ENCODE data around the gene GCGR. TPM values are rescaled to one million over a fixed set of nuclear protein-coding genes. Genes with fewer than 3 reads are reported as not detected.

GCGR gene
- total RNA-seq, 2 donors from 2014 or later = not detected

DNA sequence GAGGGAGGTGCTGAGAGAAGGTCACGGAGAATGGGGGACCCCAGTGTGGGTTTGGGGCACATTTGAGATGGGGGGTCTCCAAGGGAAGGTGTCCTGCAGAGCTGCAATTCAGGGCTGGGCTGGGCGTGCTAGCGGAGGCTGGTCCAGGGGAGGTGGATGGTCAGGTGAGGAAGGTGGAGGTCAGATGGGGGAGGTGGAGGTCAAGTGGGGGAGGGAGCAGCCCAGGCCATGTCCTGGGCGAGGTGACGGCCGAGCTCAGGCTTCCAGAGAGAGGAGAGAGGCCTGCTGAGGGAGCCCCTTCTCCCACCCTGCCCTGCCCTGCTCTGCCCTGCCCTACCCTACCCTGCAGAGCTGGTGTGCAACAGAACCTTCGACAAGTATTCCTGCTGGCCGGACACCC lies 6.5 kb downstream of the GCGR start:
- H3K27ac ChIP-seq = no peak overlapping the region
- H3K9me3 ChIP-seq = no peaks in the 10 kb centered on the region
- TF ChIP-seq, protein P1, sequence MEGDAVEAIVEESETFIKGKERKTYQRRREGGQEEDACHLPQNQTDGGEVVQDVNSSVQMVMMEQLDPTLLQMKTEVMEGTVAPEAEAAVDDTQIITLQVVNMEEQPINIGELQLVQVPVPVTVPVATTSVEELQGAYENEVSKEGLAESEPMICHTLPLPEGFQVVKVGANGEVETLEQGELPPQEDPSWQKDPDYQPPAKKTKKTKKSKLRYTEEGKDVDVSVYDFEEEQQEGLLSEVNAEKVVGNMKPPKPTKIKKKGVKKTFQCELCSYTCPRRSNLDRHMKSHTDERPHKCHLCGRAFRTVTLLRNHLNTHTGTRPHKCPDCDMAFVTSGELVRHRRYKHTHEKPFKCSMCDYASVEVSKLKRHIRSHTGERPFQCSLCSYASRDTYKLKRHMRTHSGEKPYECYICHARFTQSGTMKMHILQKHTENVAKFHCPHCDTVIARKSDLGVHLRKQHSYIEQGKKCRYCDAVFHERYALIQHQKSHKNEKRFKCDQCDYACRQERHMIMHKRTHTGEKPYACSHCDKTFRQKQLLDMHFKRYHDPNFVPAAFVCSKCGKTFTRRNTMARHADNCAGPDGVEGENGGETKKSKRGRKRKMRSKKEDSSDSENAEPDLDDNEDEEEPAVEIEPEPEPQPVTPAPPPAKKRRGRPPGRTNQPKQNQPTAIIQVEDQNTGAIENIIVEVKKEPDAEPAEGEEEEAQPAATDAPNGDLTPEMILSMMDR (IDR thresholded peaks at IDR 0.05) = no peak
- H3K4me1 ChIP-seq = peaks cover 4% of the 10 kb centered on the region
- no peak overlapping the region for H3K9ac ChIP-seq (ENCODE audit: low read depth in 2 of 2, low read length in 2 of 2)
- no peaks in the 10 kb centered on the region for H3K36me3 ChIP-seq
- H3K27me3 ChIP-seq = peaks cover 26% of the 10 kb centered on the region
- no peak overlapping the region for H3K4me3 ChIP-seq
- DNase-seq = no peak
- intact Hi-C loops (cut with DNase I) = no loop called here

- Histone ChIP-seq H3K27me3 (peaks cover 21% of the 10 kb centered on the region), H3K9me3 (no peaks in the 10 kb centered on the region), H3K4me3 (no peak overlapping the region), H3K4me1 (peaks cover 4% of the 10 kb centered on the region), H3K27ac (no peak overlapping the region), H3K36me3 (no peaks in the 10 kb centered on the region), H3K9ac (ENCODE audit: low read depth in 2 of 2, low read length in 2 of 2) (no peak overlapping the region)
- DNase-seq = no peak
- intact Hi-C loops (cut with DNase I) = no loop called here
- TF ChIP-seq, protein P1 (IDR thresholded peaks at IDR 0.05) = no peak
Observed at GRCh38 chr17:81810892-81811704, 7.1 kb downstream of the GCGR start.

GRCh38 chr17:81811705-81812570 lies 8.0 kb downstream of the GCGR start:
- Histone ChIP-seq H3K9ac (ENCODE audit: low read depth in 2 of 2, low read length in 2 of 2) (no peak overlapping the region), H3K4me1 (peaks cover 4% of the 10 kb centered on the region), H3K36me3 (no peaks in the 10 kb centered on the region), H3K4me3 (no peak overlapping the region), H3K27me3 (peaks cover 12% of the 10 kb centered on the region), H3K9me3 (no peaks in the 10 kb centered on the region), H3K27ac (no peak overlapping the region)
- TF ChIP-seq, protein P1 (IDR thresholded peaks at IDR 0.05) = no peak
- intact Hi-C loops (cut with DNase I) = no loop called here
- DNase-seq = no peak

- Histone ChIP-seq H3K4me3 (no peak overlapping the region), H3K9ac (ENCODE audit: low read depth in 2 of 2, low read length in 2 of 2) (no peak overlapping the region), H3K27me3 (peaks cover 5% of the 10 kb centered on the region), H3K27ac (no peak overlapping the region), H3K4me1 (peaks cover 4% of the 10 kb centered on the region), H3K36me3 (no peaks in the 10 kb centered on the region), H3K9me3 (no peaks in the 10 kb centered on the region)
- TF ChIP-seq, protein P1 (IDR thresholded peaks at IDR 0.05) = no peak
- DNase-seq = no peak
- intact Hi-C loops (cut with DNase I) = no loop called here
Observed at GRCh38 chr17:81812571-81813370, 8.8 kb downstream of the GCGR start.

- TF ChIP-seq, protein P1 (IDR thresholded peaks at IDR 0.05) = no peak
- H3K27ac ChIP-seq = no peak overlapping the region
- H3K36me3 ChIP-seq = no peaks in the 10 kb centered on the region
- H3K4me1 ChIP-seq = peaks cover 4% of the 10 kb centered on the region
- DNase-seq = no peak
- intact Hi-C loops (cut with DNase I) = no loop called here
- no peaks in the 10 kb centered on the region for H3K9me3 ChIP-seq
- no peak overlapping the region for H3K4me3 ChIP-seq
- H3K9ac ChIP-seq (ENCODE audit: low read depth in 2 of 2, low read length in 2 of 2) = no peak overlapping the region
- no peaks in the 10 kb centered on the region for H3K27me3 ChIP-seq
Observed at GRCh38 chr17:81813371-81813684, 9.4 kb downstream of the GCGR start.

All from colonic mucosa (tissue), 4 donors.